GM12865 (cell line): ENCODE measurements around the gene G6PC3.

Experiments
- DNase-seq: peaks from one replicate; pipeline ENCODE4 v3.0.0; 2010; ENCODE audit warnings: low read depth
- H3K4me3 ChIP-seq: 2 replicates; pipeline ENCODE4 v1.5.1; 2011; ENCODE audit warnings: mild to moderate bottlenecking, low read depth, low read length, control low read depth
- CTCF ChIP-seq: IDR thresholded peaks from 2 replicates; pipeline ENCODE4 v1.5.1; 2011; ENCODE audit warnings: low read length, control low read depth, low read depth, inconsistent platforms; ENCODE audit not compliant: insufficient read depth; ENCODE audit errors: missing control alignments

Gene G6PC3

GRCh38 chr17:44109312-44109630 lies 38.7 kb downstream of the G6PC3 start:
- no peak overlapping the region for H3K4me3 ChIP-seq
- no peak for TF ChIP-seq CTCF
- no peak for DNase-seq

- no peak for DNase-seq
- H3K4me3 ChIP-seq, result peak overlapping the region; percentile 69
- no peak for TF ChIP-seq CTCF
Measured at GRCh38 chr17:44110011-44110686, 39.6 kb downstream of the G6PC3 start.

GRCh38 chr17:44110823-44111633 lies 40.5 kb downstream of the G6PC3 start:
- DNase-seq, result peak; percentile 90
- peak overlapping the region; percentile 69 for H3K4me3 ChIP-seq
- no peak for TF ChIP-seq CTCF

GRCh38 chr17:44111777-44112176 lies 41.2 kb downstream of the G6PC3 start:
- H3K4me3 ChIP-seq, result peak overlapping the region; percentile 69
- no peak for DNase-seq
- TF ChIP-seq CTCF, result no peak

- no peak for TF ChIP-seq CTCF
- H3K4me3 ChIP-seq, result no peak overlapping the region
- no peak for DNase-seq
Measured at GRCh38 chr17:44112284-44113280, 42.0 kb downstream of the G6PC3 start.

GRCh38 chr17:44113382-44113781 lies 42.8 kb downstream of the G6PC3 start:
- TF ChIP-seq CTCF, result no peak
- no peak overlapping the region for H3K4me3 ChIP-seq
- DNase-seq, result no peak
